MM.1S (cell line): ENCODE data around the gene PASK.

Experiments
- CTCF ChIP-seq: fragments of 300-600 bp; sonication (generic); IDR thresholded peaks from 2 replicates; pipeline ENCODE4 v1.5.1; 2016; ENCODE audit warnings: antibody characterized with exemption, low read length, mixed read lengths
- EZH2 ChIP-seq: fragments of 300-600 bp; sonication (generic); optimal IDR thresholded peaks from 2 replicates; pipeline ENCODE3; 2017; ENCODE audit warnings: low read depth, mild to moderate bottlenecking, antibody characterized with exemption, low read length, mixed read lengths
- EZH2phosphoT487 ChIP-seq: fragments of 300-600 bp; sonication (generic); IDR thresholded peaks from 2 replicates; pipeline ENCODE4 v1.6.1; 2018; ENCODE audit warnings: antibody characterized with exemption, low read length

GRCh38 chr2:241114836-241115235 lies 34.4 kb downstream of the PASK start:
- TF ChIP-seq CTCF (no peak), EZH2phosphoT487 (no peak), EZH2 (no peak)
